Measurements from ENCODE around the gene PAX6.

Gene PAX6

GRCh38 chr11:31807799-31808667 lies 3.1 kb downstream of the PAX6 start:
- no peak for DNase-seq

DNA sequence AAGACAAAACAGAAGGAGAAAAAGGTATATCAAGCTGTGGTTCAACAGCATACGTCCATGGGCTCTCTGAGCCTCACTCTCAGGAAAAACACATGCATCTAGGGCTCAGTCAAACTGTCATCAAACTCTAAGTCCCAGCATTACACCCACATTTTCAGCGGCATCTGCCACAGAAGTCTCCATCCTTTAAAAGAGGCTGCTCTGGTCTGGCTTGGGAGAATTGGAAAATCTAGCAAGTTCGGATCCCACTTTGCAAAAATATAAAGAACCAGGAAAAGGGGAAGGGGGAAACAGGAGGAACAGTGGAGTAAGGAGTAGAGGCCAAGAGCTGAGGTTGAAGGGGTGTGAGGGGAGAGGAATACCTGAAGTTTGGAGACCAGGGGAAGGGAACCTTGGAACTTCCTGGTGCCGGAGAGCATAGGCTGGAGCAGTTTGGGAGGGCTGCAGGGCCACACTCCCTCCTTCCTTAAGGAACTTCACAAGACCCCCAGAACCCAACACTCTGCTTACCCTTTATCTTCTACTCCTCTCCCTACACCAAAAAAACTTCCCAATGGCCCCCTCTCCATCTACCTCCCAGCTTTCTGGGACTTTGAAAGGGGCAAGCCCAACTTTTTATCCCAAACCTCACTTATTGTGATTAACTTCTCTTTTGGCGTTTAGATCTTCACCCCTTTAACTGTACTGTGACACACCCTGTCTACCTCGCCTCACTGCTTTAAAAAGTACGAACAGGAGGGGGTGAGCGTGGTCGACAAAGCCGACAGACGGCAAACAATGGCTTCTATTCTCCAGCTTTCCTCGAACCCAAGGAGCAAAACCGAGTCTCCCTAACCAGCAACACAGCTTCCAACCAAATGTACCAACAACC lies 4.0 kb downstream of the PAX6 start:
- DNase-seq, result no peak

DNA sequence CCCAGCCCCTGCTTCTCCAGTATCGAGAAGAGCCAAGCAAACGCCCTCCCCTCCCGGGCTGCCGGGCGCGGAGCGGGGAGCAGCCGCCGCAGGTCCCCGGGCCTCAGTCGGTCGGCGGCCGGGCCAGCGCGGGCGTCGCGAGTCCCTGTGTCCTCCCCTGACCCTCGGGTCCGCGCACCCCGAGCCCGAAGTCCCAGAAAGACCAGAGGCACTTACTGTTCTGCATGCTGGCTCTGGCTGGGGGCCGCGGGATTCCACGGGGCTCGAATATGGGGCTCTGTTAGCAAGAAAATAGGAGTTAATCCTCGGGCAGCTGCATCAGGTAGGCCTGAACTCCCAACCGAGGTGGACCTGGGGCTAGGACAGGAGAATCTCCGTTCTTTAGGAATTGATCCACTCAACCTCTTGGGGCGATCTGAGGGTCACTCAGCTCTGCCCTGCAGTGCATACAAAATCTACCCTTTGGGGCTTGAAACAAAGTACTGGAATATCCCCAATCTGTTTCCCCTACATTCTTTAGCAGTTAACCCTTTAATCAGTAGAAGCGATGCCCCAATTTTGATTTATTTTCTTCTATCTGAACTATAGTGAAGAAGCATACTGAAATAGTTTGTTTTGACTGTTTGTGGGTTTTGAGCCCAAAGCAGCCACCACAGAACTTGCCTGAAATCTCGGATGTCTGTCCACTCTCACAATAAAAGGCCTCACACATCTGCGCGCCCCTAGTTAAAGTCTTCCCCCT lies 4.8 kb downstream of the PAX6 start:
- DNase-seq, result no peak

GRCh38 chr11:31805629-31806185 lies 5.4 kb downstream of the PAX6 start:
- DNase-seq, result no peak

- no peak for DNase-seq
These were observed 6.0 kb downstream of the PAX6 start for GRCh38 chr11:31805037-31805628.

DNA sequence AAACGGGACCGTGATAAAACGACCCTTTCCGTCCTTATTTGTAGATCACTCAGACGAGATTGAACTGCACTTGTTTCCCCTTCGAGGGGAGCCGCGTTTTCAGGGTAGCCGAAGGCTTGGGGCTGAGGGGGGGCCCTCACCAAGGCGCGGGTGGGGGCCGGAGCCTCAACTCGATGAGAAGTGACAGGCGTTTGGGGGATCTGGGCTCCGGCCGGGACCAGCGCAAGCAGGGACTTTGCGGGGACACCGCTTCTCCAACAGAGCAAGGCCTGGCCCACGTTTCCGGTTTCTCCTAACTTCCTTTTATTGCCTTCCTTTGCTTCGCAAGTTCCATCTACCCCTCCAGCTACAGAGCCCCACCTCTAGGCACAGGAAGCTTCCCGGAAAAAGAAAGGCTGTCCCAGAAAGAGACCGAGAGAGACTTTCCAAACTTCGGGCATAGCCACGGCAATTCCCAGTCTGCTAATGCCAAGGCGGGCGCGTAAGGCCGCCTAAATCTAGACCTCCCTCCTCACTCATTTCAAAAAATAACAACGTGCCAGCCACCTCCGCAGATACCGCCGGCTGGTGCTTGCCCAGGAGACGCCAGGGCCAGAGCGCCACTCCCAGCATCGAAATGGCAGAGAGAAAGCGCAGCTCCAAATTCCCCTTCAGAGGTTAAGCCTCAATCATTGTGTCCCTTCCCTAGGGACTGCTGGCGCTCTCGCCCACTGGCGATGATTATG lies 6.6 kb downstream of the PAX6 start:
- no peak for DNase-seq

- DNase-seq, result no peak
These were observed 7.3 kb downstream of the PAX6 start for GRCh38 chr11:31803813-31804311.

GRCh38 chr11:31802990-31803812 lies 7.9 kb downstream of the PAX6 start:
- DNase-seq, result no peak

- no peak for DNase-seq
These were observed 8.5 kb downstream of the PAX6 start for GRCh38 chr11:31802609-31802989.

- no peak for DNase-seq
These were observed 9.0 kb downstream of the PAX6 start for GRCh38 chr11:31802000-31802551.

GRCh38 chr11:31801298-31801702 lies 9.8 kb downstream of the PAX6 start:
- no peak for DNase-seq

DNA sequence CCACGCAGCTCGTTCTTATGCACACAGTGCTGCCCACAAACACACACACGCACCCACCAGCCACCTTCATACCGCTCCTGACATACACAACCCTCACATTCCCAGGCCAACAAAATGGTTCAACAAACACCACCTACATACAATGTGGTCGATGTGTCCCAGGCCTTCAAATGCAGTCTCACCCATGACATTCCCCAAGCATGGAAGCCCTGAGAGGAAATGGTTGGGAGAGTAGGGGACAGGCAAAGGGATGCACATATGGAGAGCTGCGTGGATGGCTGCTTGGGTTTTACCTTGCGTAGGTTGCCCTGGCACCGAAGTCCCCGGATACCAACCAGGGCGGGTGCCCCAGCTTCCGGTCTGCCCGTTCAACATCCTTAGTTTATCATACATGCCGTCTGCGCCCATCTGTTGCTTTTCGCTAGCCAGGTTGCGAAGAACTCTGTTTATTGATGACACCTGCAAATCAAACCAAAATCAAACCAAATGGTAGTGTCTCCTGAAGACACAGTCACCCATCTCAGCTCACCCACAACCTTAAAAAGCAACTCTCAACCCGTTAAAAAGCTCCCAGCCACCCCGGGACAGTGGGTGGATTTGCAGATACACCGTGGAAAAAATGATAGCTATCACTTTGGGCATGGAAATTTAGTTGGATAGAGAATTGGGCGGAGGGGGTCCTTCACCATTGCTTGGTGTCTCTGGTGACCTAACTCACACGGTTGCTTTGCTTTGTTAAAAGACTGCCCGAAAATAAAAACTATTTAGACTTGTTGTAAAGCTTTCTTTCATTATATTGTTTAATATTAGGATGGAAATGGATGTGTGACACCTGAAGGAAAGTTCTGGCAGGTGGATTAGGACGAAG lies 10.5 kb downstream of the PAX6 start:
- no peak for DNase-seq

DNA sequence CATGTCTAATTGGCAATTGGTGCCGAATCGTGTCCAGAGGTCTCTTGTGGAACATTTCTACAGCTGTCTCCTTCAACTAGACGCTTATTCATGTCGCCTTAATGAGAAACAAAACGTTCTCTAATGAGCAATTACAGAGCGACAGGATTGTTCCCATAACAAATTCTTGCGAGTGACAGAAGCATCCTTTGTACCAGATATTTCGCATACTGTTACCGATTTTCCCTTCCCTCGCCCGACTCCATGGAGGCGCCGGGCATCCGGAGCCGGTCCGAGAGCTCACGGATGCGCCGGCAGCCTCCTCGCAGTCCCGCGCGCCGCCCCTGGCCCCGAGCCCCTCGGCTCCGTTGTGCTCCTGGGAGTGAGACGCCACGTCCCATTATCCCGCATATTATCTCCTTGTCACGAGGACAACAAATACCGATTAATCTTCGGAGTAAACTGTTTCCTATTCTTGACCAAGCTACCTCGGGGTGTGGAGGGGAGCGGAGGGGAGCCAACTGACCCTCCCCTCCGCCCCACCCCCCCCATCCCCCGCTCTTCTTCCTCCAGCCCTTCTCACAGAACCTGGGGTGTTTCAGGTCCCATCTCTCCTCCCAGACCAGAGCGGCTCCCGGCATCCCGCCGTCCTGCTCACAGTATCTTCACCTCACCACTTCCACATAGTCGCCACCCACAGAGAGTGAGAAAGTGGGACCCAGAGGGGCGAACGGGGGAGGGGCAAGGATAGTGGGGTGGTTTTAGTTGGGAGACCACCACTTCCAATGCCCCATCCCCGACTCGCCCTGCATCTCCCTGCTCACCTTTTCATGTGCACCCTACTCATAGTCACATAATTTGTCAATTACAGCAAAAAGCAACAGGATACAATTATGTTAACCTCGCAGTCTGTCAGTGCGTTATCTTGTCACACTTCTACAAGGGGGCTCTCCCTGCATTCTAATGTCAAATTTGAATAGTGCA lies 11.4 kb downstream of the PAX6 start:
- no peak for DNase-seq

- peak; percentile 28 for DNase-seq
These were observed 12.3 kb downstream of the PAX6 start for GRCh38 chr11:31798554-31799434.

DNA sequence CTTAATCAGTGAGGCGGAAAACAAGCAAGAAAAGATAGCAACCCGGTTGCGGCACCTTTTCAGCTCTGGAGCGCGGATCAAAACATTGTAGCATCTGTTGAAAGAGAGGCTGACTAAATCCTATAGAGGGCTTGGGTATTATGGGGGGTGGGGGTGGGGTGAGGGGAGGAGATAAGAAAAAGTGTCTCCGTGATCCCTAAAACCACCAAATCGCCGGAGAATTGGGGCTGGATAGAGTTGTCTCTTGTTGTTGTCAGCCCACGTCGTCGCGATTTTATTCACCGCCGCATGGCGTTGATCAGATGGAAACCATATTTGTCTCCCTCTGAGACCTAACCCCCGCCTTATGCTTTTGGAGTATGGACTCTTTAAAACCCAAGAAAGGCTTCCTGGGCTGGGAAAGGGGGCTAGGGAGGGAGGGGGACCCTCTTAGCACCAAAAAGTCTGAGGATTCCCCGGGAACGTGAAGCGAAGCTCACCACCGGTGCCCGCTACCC lies 13.0 kb downstream of the PAX6 start:
- DNase-seq, result no peak

GRCh38 chr11:31797190-31798056 lies 13.7 kb downstream of the PAX6 start:
- DNase-seq, result no peak

Measured in fibroblast of skin of right biceps (primary cell).